DMS 273 (cell line): Measurements from ENCODE around the gene DDX28.

Experiments used
- DNase-seq: peaks from one replicate; lab custom pipeline; 2025; ENCODE audit not compliant: unreplicated experiment; lab: John Stamatoyannopoulos, UW

DDX28 gene

GRCh38 chr16:68022728-68023537 is at the start of gene DDX28, which contains the start of gene DUS2:
Gene DDX28 (minus strand): TSS chr16:68023232. CDS start chr16:68023202, 30 bp downstream.
Gene DUS2 (plus strand): TSS chr16:68023284. CDS start chr16:68038024, 14,740 bp downstream.
- DNase-seq: peak; percentile 97

- no peak for DNase-seq
These were observed 49.1 kb upstream of the DDX28 start for GRCh38 chr16:68072038-68072695.

- no peak for DNase-seq
These were observed 48.5 kb upstream of the DDX28 start for GRCh38 chr16:68071518-68071901.

- no peak for DNase-seq
These were observed 47.9 kb upstream of the DDX28 start for GRCh38 chr16:68070806-68071517.

- no peak for DNase-seq
These were observed 47.3 kb upstream of the DDX28 start for GRCh38 chr16:68070249-68070730.

GRCh38 chr16:68069511-68070248 is 46.6 kb upstream of the DDX28 start:
- DNase-seq: peak; percentile 86

GRCh38 chr16:68068926-68069325 is 45.9 kb upstream of the DDX28 start:
- DNase-seq: no peak

GRCh38 chr16:68066763-68067162 is 43.7 kb upstream of the DDX28 start:
- DNase-seq: no peak

GRCh38 chr16:68065716-68066305 is 42.8 kb upstream of the DDX28 start:
- DNase-seq: no peak

GRCh38 chr16:68064791-68065365 is 41.8 kb upstream of the DDX28 start:
- DNase-seq: peak; percentile 82

- no peak for DNase-seq
These were observed 39.9 kb upstream of the DDX28 start for GRCh38 chr16:68062910-68063393.

GRCh38 chr16:68061396-68061795 is 38.4 kb upstream of the DDX28 start:
- no peak for DNase-seq

GRCh38 chr16:68059804-68060203 is 36.8 kb upstream of the DDX28 start:
- no peak for DNase-seq

GRCh38 chr16:68055395-68055794 is 32.4 kb upstream of the DDX28 start:
- DNase-seq: no peak

GRCh38 chr16:68049449-68049848 is 26.4 kb upstream of the DDX28 start:
- no peak for DNase-seq

- no peak for DNase-seq
These were observed 25.0 kb upstream of the DDX28 start for GRCh38 chr16:68047987-68048386.

GRCh38 chr16:68046106-68046505 is 23.1 kb upstream of the DDX28 start:
- DNase-seq: peak; percentile 33

GRCh38 chr16:68041783-68042182 is 18.8 kb upstream of the DDX28 start:
- DNase-seq: no peak

- peak; percentile 85 for DNase-seq
These were observed 17.7 kb upstream of the DDX28 start for GRCh38 chr16:68040506-68041288.
